ENCODE results near the gene SMYD2. TPM values are rescaled to one million over a fixed set of nuclear protein-coding genes. Genes with fewer than 3 reads are reported as not detected.
"Not testable (repeated sequence)": the region's sequence is repeated elsewhere in the genome, so short reads cannot be mapped to it uniquely, and the experiment has no call there.

Gene SMYD2
- total RNA-seq, 1 donor from 2014 or later: 13.5 TPM

DNA sequence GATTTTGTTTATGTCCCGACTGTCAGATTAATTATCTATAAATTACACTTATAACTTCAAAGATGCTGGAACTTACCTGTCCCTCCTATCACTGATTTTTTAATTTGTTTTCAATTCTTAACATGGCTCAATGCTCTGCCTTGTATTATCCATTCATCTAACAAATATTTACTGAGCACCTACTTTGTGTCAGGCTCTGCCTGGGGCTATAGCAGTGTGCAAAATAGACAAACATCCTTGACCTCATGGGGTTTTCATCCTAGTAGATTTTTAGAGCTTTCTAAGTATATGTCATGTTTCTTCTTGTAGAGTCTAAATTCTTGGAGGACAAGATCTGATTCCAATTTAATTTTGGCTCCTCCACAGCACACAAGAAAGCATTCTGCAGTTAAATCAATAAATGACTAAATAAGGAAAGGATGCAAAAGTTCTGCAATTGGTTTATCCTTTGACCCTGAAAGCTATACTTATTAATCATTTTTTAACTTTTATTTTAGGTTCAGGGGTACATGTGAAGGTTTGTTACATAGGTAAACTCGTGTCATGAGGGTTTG is 10.8 kb upstream of the SMYD2 start:
- intact Hi-C loops (cut with DNase I): no loop called here
- DNase-seq (ENCODE audit: low spot score) (no peak), ATAC-seq (no peak)

DNA sequence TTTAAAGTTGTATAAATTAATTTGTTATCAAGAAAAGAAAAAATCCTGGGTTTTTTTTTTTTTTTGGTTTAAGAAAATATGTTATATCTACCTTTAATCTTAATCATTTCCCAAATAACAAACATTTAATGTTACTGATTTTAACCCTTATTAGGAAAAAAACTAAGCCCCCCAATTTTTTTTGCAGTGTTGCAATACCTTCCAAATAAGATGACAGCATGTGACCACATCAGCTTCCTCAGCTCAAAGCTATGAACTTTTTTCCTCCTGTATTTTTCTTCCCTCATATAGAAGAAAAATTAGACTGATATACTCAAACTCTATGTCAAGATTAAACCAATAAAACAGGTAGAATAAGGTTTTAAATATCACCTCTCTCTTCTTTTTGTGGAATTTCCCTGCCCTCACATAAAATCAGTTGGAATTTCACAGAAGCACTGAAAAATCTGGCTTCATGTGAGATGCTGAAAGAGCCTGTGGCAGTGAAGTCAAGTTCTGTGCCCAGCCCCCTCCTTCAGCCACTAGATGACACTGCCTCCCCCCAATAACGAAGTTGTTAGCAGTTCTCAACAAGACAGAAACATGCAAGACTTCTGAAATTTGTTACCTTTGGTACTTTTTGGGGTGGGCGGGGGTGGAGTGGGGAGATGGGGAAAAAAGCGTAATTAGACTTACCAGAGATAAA is 9.6 kb upstream of the SMYD2 start:
- intact Hi-C loops (cut with DNase I): no loop called here

GRCh38 chr1:214271995-214272731 is 8.8 kb upstream of the SMYD2 start:
- intact Hi-C loops (cut with DNase I): no loop called here
- DNase-seq (ENCODE audit: low spot score) (no peak), ATAC-seq (no peak)

More for the DNA sequence above, 9.6 kb upstream of the SMYD2 start:
- no peak for ATAC-seq
- no peak for DNase-seq (ENCODE audit: low spot score)

DNA sequence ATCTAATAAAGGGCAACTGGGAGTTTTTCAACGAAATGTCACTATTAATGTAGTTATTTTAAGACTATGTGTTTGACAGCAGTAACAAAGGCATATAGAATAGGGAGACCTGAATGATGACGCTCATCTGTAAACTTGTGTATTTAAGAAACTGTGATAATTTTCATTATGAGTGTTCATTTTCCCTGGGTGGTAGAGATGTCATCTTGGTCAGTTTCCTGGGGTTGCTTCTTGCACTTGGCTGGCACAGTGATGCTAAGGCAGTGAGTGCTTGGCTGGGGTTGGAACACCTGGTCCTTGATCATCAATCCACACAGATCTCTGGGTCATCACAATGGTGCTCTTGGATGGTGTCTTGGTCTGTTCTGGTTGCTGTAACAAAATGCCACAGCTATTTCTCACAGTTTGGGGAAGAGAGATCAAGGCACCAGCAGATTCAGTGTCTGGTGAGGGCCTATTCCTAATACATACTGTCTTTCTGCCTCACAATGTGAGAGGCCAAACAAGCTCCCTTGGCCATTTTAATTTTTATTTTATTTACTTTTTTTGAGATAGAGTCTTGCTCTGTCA is 7.9 kb upstream of the SMYD2 start:
- no peak for ATAC-seq

GRCh38 chr1:214275700-214276099 is 5.3 kb upstream of the SMYD2 start:
- intact Hi-C loops (cut with DNase I); ATAC-seq; DNase-seq (ENCODE audit: low spot score): not testable (repeated sequence)

More for the DNA sequence above, 7.9 kb upstream of the SMYD2 start:
- intact Hi-C loops (cut with DNase I): no loop called here
- no peak for DNase-seq (ENCODE audit: low spot score)

- intact Hi-C loops (cut with DNase I): no loop called here
- no peak for ATAC-seq
- no peak for DNase-seq (ENCODE audit: low spot score)
Measured at GRCh38 chr1:214276786-214277185, 4.2 kb upstream of the SMYD2 start.

DNA sequence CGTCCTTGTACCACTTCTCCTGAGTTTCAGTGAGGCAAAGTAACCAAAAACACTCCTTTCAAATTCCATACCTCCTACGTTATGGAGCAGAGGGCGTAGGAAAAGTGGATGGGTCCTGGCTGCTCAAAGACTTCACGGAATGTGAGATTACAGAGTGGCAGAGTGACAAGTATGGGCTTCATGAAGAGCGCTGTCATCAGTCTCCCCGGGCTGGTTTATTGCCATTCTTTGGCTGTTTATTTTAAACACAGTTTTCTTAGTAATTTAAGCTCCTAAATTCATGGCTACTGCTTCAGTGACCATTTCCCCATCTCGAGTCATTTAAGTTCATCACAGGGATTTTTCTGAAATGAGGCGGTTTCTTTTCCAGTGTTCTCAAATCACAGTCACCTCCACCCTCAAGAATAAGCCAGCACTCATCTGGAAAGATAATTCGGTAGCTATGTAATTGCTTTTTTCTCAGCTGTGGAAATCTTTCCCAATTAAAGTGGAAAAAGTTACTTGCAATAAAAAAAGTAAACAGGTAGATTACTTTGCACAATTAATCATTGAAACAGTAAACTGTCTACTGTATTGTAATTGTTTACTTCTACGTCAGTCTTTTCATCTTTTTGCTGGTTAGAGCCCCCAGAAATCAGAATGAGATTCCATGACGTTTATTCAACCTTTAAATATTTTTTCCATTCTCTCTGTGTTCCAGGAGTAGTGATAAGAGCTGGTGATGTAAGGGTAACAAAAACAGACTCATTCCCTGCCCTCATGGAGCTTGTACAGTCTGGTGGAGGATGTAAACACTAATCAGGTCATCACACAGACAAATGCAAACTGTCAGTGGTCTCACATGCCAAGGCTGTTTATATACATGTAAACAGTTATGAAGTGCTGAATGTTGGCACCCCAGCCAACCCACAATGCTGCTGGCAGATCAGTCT is 3.0 kb upstream of the SMYD2 start:
- DNase-seq (ENCODE audit: low spot score): no peak
- intact Hi-C loops (cut with DNase I): no loop called here
- no peak for ATAC-seq

DNA sequence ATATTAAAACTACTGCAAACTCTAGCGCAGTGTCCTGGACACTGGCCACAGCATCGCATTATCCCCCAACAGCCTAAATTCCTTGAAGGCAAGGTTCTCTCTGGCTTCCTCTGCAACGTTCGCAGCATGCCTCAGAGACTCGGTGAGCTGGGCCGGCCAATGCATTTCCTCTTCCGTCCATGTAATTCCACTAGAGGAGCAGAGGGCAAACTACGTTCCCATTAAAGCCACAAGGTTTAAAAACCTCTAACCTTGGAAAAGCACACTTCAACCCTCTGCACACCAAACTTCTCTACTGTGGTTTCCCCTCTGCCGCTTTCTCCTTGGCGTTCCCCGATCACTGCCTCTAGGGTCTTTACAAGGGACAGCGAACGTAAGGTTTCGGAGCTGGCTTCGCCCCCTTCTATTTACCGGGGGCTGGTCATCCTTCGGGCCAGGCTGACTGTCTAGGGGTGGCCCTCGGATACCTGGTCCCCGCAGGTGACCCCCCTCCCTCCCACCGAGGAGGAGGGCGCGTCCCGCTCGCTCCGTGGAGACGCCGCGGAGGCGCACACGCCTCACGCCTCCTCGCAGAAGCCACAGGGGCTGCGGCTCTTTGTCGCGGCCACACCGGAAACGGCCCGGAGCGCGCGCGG is 456 bp upstream of the SMYD2 start:
- peak; percentile 67 for ATAC-seq
- no peak for DNase-seq (ENCODE audit: low spot score)
- intact Hi-C loops (cut with DNase I): no loop called here

DNA sequence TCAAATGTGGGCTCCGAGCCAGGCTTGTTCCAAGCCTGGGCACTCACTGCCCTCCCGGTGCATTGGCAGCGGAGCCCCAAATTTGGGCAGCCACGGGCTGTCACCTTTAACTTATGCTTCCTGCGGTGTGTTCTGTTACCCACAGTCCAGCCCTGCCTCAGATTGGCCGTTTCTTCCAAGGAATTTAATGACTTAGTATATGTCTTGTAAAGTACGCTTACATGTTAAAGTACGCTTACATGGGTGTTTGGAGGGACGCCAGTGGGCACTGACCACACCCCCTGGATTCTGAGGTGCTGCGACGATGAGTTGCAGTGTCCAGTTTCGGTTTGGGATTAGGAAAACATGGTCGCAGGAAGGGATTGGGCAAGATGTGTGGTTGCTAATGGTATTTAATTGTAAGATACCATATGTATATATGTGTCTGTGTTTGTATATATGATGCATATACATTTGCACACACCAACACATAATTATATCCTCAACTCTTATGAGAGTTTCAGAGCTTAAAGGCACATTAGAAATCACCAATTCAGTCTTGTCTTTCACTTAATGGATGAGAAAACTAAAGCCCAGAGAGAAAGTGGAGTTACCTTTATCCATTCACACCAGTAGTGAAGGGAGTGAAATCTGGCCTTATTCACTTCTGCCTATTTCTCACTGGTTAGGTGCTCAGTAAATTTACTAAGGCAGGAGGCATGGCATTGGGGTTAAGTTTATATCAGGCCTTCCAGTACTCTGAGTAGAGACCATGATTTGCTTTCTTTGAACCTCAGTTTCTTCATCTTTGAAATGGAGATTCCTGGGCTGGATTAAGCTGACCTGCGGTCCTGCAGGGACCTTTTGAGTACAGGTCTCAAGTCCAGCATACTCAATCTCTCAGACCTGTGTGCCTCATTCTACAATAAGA is 1.0 kb downstream of the SMYD2 start:
- DNase-seq (ENCODE audit: low spot score) (no peak), ATAC-seq (peak; percentile 23)
- intact Hi-C loops (cut with DNase I): no loop called here

DNA sequence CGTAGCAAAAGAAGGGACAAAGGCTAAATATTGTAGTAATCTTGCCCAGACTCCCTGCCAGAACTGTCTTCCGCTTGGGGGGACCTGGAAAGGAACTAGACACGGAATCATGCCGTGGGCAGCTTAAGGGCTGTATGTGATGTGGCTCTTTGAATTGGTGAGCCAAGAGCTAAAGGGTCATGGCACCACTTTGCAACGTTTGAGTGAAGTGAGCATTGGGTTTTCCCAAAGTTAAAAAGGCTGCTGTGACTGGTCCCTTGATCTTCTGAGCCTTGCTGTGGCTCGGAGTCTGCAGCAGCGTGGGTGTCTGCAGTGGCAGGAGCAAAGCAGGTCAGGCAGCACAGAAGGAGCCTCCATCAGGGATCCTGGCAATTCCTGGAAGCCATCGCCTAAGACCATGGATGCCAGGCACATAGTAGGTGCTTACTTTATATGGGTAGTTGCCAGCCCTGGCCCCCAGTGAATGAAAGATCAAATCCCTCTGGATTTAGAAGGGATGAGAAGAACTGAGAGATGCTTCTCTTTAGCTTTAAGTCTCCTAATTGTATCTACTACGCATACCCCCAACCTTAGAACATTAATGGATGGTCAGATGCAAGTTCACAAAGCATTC is 1.8 kb downstream of the SMYD2 start:
- intact Hi-C loops (cut with DNase I): no loop called here
- ATAC-seq (no peak), DNase-seq (ENCODE audit: low spot score) (no peak)

DNA sequence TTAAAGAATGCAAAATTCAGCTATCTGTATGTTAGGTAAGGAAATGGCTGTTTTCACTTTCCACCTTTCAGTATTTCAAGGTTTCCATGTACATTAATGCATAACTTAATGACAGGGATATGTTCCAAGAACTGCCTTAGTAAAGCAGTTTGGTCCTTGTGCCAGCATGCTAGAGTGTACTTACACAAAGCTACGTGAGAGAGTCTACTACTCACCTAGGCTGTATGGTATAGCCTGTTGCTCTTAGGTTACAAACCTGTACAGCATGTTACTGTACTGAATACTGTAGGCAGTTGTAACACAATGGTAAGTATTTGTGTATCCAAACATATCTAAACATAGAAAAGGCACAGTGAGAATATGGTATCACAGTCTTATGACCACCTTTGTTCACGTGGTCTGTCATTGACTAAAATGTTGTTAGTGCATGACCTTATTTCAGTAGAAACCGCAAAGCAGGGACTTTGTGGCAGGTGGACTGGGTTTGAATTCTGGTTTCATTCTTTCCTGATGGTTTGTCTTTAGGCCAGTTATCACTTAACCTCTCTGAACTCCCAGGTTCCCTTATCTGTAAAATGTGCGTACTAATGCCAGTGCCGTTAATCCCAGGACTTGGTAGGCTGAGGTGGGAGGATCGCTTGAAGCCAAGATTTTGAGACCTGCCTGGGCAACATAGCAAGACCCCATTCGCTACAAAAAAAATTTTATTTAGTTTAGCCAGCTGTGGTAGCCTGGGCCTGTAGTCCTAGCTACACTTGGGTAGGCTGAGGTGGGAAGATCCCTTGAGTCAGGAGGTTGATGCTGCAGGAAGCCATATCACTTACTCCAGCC is 4.9 kb downstream of the SMYD2 start:
- no peak for DNase-seq (ENCODE audit: low spot score)
- no peak for ATAC-seq
- intact Hi-C loops (cut with DNase I): no loop called here

DNA sequence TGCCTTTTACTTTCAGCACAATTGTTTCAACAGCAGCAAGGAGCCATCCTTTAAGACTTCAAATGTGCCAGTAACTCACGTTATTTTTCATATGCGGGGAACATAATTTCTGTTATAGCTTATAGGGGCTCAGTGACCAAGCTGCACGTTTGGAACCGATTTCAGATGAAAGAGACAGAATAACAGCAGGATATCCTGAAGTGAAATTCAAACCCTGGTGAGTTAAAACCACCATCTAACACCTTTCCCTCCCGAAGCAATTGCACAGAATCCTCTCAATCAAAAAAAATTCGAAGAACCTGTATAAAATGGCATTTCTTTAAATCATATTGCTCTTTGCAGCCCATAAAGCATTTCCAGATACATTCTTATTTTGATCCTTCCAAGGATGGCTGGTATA is 6.9 kb downstream of the SMYD2 start:
- intact Hi-C loops (cut with DNase I): no loop called here
- DNase-seq (ENCODE audit: low spot score) (no peak), ATAC-seq (no peak)

- no peak for DNase-seq (ENCODE audit: low spot score)
- intact Hi-C loops (cut with DNase I): no loop called here
- ATAC-seq: no peak
Measured at GRCh38 chr1:214289574-214290272, 8.8 kb downstream of the SMYD2 start.

DNA sequence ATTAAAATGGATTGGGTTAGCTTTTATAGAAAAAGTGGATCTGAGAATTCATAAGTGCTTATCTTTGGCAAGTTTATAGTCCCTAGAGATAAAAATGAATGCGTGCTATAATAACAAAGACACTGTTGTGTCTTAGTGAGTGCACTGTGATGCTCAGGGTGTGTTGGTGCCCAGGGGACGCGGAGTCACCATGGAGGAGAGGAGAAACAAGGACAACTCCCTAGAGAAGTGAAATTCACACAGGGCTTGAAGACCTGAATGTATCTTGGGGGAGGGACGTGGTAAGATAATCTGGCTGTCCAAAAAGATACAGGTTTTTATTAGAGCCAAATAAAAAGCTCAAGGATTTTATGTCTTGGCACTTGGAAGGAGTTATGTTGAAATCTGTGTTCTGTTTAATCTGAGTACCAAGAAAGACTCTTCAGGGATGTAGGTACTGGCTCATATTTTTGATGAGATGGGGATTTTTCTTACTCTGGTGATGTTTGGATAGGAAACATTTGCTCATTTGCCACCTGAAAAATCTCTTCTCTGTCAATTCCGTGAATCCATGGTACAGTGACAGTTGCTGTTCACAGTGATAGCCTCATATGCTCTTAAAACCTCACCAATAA is 9.6 kb downstream of the SMYD2 start:
- DNase-seq (ENCODE audit: low spot score) (no peak), ATAC-seq (peak; percentile 70)
- intact Hi-C loops (cut with DNase I): no loop called here

DNA sequence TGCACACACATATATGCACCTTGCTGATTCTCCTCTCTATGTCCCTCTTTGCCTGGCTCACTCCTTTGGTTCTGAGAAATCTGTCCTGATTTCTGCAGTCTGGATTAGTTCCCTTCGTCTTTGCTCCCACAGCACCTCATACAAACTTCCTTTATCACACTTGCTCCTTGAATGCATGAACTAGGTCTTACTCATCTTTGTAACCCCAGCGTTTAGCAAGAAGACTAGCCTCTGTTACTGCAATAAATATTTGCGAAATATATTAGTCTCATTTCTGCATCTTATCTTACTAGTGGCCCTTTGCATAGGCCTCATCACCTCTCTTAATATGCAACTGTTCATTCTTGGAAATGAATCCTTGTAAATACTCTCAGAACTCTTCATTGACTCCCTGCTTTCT is 11.4 kb downstream of the SMYD2 start:
- ATAC-seq: no peak
- intact Hi-C loops (cut with DNase I): no loop called here
- no peak for DNase-seq (ENCODE audit: low spot score)
